ENCODE results near the gene ADAMTSL1.

ADAMTSL1 gene

GRCh38 chr9:18673179-18673578, 199.2 kb downstream of the ADAMTSL1 start:
- DNase-seq: no peak

DNA sequence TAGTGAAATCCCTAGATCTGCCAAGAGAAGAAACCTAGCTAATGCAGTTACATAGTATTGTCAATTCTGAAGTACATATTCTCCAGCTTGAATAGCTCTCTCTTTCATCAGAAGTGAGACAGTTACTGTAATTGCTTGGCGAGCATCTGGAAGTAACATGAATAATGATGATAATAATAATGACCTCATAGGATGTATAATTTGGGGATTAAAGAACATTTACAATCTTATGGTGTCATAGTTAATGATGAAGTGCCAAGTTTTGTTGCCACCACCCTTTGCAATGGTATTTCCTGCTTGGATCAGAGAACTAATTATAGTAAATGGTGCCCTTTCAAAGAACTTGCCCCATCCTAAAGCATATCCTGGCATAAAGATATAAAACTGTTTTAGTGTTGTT, 201.4 kb downstream of the ADAMTSL1 start:
- DNase-seq: no peak

DNA sequence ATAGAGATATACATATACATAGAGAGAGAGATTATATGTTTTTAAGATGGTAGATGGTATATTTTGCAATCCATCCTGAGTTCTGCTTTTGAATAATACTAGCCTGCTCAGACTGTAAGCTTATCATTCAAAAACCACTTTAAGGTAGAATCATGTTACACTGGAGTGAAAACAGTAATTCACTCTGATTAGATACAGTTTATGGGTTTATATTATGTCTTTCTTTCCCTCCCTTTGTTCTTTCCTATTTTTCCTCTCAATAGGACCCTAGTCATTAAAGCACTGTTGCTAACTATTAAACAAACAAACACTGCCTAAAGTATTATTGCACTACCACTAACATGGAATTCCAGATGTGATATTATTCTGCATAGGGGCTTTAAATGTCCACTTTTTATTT, 202.0 kb downstream of the ADAMTSL1 start:
- DNase-seq: no peak

DNA sequence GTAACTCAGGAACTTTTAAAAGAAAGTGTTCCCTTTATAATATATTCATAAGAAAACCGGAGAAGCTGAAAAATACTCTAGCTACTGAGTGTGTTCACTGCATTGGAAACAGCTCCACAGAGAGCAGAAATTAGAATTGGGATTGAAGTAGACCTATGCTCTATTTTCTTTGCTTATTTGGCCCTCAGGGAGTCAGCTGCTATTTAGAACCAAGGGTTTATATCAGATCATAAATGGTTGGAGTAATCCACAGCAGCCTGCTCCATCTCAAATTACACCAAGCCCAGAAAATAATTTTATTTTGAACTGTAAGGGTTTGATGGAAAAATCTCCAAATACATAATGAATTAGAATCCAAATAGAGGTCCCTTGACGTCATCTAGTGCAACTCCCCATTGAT, 202.6 kb downstream of the ADAMTSL1 start:
- no peak for DNase-seq

GRCh38 chr9:18678821-18679590, 205.1 kb downstream of the ADAMTSL1 start:
- DNase-seq: no peak

DNA sequence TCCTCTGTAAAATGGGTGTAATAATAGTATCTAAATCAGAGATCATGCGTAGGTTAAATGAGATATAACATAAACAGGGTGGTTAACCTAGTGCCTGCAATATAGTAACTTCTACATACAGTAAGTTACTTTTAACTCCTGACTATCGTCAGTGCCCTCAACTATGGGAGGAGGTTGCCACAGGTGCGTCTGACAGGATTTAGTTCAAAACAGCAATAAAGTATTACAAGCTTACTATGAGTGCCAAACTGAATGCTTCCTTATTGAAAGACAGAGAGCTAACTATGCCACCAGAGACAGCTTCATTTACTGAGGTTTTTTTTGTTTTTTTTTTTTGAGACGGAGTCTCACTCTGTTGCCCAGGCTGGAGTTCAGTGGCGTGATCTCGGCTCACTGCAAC, 209.0 kb downstream of the ADAMTSL1 start:
- no peak for DNase-seq

GRCh38 chr9:18683312-18683711, 209.4 kb downstream of the ADAMTSL1 start:
- DNase-seq: no peak

DNA sequence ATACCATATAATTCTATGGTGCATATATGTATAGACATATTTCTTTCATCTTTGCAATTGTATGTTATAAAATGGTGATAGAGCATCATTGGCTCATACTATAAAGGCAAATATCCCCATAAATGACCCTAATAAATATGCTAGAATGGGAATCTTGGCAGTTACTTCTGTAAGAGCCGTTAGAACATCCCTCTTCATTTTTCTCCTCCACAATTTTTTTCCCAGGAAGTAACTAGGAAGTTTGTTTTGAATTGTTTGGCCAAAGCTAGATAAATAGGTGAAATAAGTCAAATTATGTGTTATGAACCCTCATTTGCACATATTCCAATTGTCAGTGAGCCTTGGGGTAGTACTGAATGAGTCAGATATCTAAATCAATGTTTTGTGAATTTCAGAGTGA, 209.9 kb downstream of the ADAMTSL1 start:
- no peak for DNase-seq

DNA sequence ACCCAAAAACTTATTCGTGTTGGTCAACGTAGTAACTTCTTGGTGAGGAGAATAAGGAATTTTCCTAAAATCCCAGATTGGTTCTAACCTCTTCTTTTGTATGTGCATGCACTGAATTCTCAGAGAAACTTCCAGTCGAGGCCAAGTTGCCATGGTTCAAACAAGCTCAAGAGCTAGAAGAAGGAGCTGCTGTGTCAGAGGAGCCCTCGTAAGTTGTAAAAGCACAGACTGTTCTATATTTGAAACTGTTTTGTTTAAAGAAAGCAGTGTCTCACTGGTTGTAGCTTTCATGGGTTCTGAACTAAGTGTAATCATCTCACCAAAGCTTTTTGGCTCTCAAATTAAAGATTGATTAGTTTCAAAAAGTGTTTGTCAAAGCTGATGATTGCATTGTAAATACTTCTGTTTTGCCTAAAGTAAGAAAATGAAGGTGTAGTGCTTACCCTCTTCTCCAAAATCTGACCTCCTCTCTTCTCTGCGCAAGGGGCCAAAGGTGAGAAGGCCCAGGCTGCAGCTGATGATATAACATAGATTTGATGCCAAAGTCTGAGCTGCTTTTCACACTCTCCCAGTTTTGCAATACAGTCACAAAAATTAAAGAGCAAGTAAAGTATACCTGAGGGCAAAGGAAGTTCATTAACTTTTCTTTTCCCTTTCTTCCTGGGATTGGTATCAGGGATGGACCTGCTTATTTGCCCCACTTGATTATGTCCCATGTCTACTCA, 210.8 kb downstream of the ADAMTSL1 start:
- no peak for DNase-seq

- DNase-seq: no peak
Measured at GRCh38 chr9:18688581-18689565, 214.9 kb downstream of the ADAMTSL1 start.

DNA sequence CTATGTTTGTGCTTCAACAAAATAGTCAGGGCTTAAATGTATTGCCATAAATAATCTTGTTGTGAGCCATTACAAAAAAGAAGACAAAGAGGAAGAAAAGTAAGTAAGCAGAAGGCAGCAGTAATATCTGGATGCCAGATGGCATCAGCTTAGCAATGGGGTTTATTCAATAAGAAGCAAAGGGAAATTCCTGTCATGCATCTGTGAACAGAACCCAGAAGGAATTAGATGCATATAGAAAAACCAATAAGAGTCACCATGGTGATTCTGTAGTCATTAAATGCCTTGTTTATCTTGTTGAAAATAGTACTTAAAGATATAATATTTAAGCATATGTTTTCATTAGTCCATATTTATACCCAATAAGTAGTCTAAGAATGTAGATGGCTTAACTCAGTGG, 216.0 kb downstream of the ADAMTSL1 start:
- peak; percentile 66 for DNase-seq

- no peak for DNase-seq
Measured at GRCh38 chr9:18692268-18692667, 218.3 kb downstream of the ADAMTSL1 start.

- DNase-seq: no peak
Measured at GRCh38 chr9:18692962-18693361, 219.0 kb downstream of the ADAMTSL1 start.

DNA sequence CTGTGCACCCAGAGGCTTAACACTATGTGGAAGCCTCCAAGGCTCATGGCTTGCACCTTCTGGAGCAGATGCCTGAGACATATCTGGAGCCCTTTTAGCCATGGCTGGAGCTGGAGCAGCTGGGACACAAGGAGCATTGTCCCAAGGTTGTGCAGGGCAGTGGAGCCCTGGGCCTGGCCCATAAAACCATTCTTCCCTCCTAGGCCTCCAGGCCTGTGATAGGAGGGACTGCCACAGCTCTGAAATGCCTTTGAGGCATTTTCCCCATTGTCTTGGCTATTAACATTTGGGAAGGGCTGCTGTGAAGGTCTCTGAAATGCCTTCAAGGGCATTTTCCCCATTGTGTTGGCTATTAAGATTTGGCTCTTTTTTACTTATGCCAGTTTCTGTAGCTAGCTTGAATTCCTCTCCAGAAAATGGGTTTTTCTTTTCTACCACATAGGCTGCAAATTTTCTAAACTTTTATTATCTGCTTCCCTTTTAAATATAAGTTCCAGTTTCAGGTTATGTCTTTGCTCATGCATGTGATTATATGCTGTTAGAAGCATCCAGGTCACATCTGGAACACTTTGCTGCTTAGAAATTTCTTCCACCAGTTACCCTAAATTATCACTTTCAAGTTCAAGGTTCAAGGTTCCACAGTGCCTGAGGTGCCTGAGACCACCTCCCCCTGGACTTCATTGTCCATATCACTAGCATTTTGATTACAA, 221.2 kb downstream of the ADAMTSL1 start:
- DNase-seq: no peak

DNA sequence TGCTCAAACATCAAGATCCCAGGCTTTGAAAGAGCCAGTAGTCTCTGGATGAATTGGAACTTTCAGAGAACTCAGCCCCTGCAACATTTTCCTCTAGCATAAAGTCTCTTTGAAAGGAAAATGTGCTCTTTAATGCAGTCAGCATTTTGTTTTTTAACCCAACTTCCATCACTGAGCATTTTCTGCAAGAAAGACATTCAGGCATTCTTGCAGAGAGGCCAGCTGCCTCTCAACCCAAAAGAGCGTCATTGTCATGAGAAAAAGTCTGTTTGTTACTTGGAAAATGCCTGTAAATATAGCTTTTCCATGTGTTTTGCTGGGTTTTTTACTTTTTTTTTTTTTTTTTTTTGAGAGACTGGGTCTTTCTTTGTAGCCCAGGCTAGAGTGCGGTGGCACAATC, 225.0 kb downstream of the ADAMTSL1 start:
- DNase-seq: no peak

- no peak for DNase-seq
Measured at GRCh38 chr9:18699764-18700163, 225.8 kb downstream of the ADAMTSL1 start.

DNA sequence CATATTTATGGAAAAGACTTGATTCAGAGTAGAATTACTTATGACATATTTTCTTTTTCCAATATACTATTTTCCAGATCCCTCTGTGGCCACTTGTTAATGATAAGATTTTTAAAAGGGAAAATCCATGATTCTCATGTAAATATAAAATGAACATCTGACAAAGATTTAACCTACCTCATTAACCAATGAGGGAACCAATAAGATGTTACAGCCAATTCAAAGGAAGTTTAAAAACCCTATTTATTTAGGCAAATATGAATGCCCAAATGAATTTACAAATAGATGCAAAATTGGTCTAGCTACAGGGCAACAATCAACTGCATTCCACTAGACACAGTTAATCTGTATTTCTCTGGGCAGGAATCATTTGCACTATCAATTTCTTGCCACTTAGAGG, 226.8 kb downstream of the ADAMTSL1 start:
- no peak for DNase-seq

DNA sequence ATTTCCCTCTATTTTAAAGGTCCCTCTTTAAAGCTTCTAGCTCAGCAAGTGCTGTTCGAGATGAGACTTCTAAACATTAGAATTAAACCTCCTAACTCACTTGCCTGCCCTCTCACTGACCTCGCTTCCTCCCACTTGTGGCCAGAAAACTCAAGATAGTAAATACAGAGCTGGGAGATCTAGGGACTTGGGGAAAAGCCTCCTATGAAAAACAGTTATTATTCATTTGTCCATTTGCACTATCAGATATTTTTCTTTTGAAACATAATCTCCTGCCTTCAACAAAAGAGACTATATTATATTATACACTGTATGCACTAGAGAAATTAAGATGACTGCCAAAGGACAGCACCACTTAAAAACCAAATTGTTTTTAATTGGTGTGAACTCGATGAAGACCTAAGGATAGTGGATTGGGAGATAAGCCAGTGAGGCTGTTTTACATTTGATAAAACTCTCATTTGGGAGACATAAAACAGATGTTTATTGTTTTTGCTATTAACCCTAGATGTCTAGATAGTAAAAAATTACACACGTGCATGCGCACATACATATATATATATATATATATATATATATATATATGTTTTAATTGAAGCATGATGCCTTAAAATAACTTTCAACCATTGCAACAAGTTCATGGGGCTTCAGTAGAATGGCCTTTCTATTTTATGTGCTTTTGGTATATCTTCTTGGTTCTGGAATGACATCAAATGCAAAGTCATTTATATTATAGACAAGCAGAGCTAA, 229.4 kb downstream of the ADAMTSL1 start:
- no peak for DNase-seq

GRCh38 chr9:18703901-18704379, 230.0 kb downstream of the ADAMTSL1 start:
- no peak for DNase-seq

GRCh38 chr9:18705796-18706392, 231.9 kb downstream of the ADAMTSL1 start:
- no peak for DNase-seq

DNA sequence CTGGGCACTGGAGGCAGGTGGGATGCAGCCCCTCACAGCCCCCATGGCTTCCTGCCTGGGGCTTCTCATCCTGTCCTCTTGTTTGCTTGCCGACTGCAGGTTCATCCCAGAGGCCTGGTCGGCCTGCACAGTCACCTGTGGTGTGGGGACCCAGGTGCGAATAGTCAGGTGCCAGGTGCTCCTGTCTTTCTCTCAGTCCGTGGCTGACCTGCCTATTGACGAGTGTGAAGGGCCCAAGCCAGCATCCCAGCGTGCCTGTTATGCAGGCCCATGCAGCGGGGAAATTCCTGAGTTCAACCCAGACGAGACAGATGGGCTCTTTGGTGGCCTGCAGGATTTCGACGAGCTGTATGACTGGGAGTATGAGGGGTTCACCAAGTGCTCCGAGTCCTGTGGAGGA, 232.7 kb downstream of the ADAMTSL1 start:
- DNase-seq: no peak
